ENCODE data around the gene AQP3. TPM values are rescaled to one million over a fixed set of nuclear protein-coding genes. Genes with fewer than 3 reads are reported as not detected.

The AQP3 gene
- total and polyA plus RNA-seq, 2 of the 13 experiments (the other 11 are each of a cell fraction or from before 2014, with no cell fraction given): 1.4 to 5.5 TPM

GRCh38 chr9:33472881-33473615, 25.7 kb upstream of the AQP3 start:
- ATAC-seq: peak; percentile 26
- no peaks in the 10 kb centered on the region for H4K20me1 ChIP-seq (ENCODE audit: insufficient read depth, low read length)
- 7% methylated on average over 16 of the region's 18 CpGs for WGBS (ENCODE audit: low lambda C conversion rate)
- no peaks in the 10 kb centered on the region; a peak in 1 of 5 replicates for H3K27me3 ChIP-seq (ENCODE audit: control insufficient read depth in 1 of 2, insufficient read depth in 2 of 2, low read length in 2 of 2)
- H3K9ac ChIP-seq (ENCODE audit: insufficient read depth, low read depth, low read length): peak overlapping the region; percentile 79
- H3K27ac ChIP-seq (ENCODE audit: extremely low read length, insufficient read depth, low read length): peak overlapping the region; percentile 30
- ChIA-PET CTCF (ENCODE audit: low intra/inter-chr PET ratio, low total read pairs) (no interaction called here), POLR2A (interaction anchor here (0.8 to 2.9 kb wide), 21 partner anchors 9 to 209 kb away, joined by 3 to 17 read pairs (median 5); partner anchors contain the start of genes AQP3, BAG1, CHMP5 and NFX1)
- in situ Hi-C loops (cut with HindIII; ENCODE audit: extremely low pct_ligation_motif_present, low pct_unique_long_range_greater_than_20kb) (no loop called here), intact Hi-C loops (cut with micrococcal nuclease; ENCODE audit: unreplicated experiment) (loop anchor here (2.0 kb wide), 1 partner anchor 182 kb away; the partner anchor contains the start of gene NFX1)
- TF ChIP-seq ETV5 (CRISPR knock-in tag; IDR thresholded peaks at IDR 0.05; ENCODE audit: borderline replicate concordance) (no peak), ZNF598 (CRISPR knock-in tag; IDR thresholded peaks at IDR 0.05; ENCODE audit: borderline replicate concordance) (0 out of 2 replicates have a peak, but pooled peaks have one; percentile 33)
- H3K4me2 ChIP-seq (ENCODE audit: low read depth, low read length): peak overlapping the region; percentile 92
- peak overlapping the region; percentile 69 to 93 (median 86) for H3K4me3 ChIP-seq (replicated peaks in 1 of 3; ENCODE audit: insufficient read depth in 1 of 3, low read depth in 2 of 3, low read length in 3 of 3)
- DNase-seq (ENCODE audit: low spot score): no peak
- no peaks in the 10 kb centered on the region for H3K9me3 ChIP-seq (ENCODE audit: low read length)
- TSS peak; percentile 79 for BruUV-seq (replicated peaks)
- no peak for FAIRE-seq
- H2AFZ ChIP-seq (ENCODE audit: low read length): no peak overlapping the region
- peaks cover 17% of the 10 kb centered on the region for H3K4me1 ChIP-seq (ENCODE audit: insufficient read depth, low read length)
- peaks cover 19 to 33% of the 10 kb centered on the region in 2 experiments; a peak in 4 of 5 replicates for H3K36me3 ChIP-seq (replicated peaks in 1 of 2; ENCODE audit: control insufficient read depth in 1 of 2, insufficient read depth in 2 of 2, low read length in 2 of 2)
- H3K79me2 ChIP-seq (ENCODE audit: insufficient read depth, low read length): peaks cover 18% of the 10 kb centered on the region

- FAIRE-seq: no peak
- peaks cover 17% of the 10 kb centered on the region for H3K4me1 ChIP-seq (ENCODE audit: insufficient read depth, low read length)
- no TSS peak for BruUV-seq (replicated peaks)
- intact Hi-C loops (cut with micrococcal nuclease; ENCODE audit: unreplicated experiment) (loop anchor here (2.0 kb wide), 1 partner anchor 182 kb away; the partner anchor contains the start of gene NFX1), in situ Hi-C loops (cut with HindIII; ENCODE audit: extremely low pct_ligation_motif_present, low pct_unique_long_range_greater_than_20kb) (no loop called here)
- ChIA-PET POLR2A (interaction anchor here (1.1 to 2.9 kb wide), 3 partner anchors 19 to 81 kb away, joined by 3 to 16 read pairs (median 10); no protein-coding TSS in a partner anchor), CTCF (ENCODE audit: low intra/inter-chr PET ratio, low total read pairs) (no interaction called here)
- H3K4me3 ChIP-seq (replicated peaks in 1 of 3; ENCODE audit: insufficient read depth in 1 of 3, low read depth in 2 of 3, low read length in 3 of 3): peak overlapping the region; percentile 69 to 93 (median 86); a peak in 5 of 6 replicates
- peak overlapping the region; percentile 92 for H3K4me2 ChIP-seq (ENCODE audit: low read depth, low read length)
- no peaks in the 10 kb centered on the region for H4K20me1 ChIP-seq (ENCODE audit: insufficient read depth, low read length)
- peak overlapping the region; percentile 79; the same call in 1 of the 2 replicates for H3K9ac ChIP-seq (ENCODE audit: insufficient read depth, low read depth, low read length)
- 89% methylated on average over 16 of the region's 16 CpGs for WGBS (ENCODE audit: low lambda C conversion rate)
- H3K27me3 ChIP-seq (ENCODE audit: control insufficient read depth in 1 of 2, insufficient read depth in 2 of 2, low read length in 2 of 2): no peaks in the 10 kb centered on the region; a peak in 1 of 5 replicates
- TF ChIP-seq CEBPB (IDR thresholded peaks at IDR 0.05; ENCODE audit: borderline replicate concordance, low read depth, low read length): no peak
- no peak for TF ChIP-seq NFIC (IDR thresholded peaks at IDR 0.05; ENCODE audit: low read length)
- no peak for TF ChIP-seq HNRNPLL (IDR thresholded peaks at IDR 0.05; ENCODE audit: low read depth, low read length, poor library complexity, severe bottlenecking)
- no peak for TF ChIP-seq ZNF292 (CRISPR knock-in tag; IDR thresholded peaks at IDR 0.05; ENCODE audit: borderline replicate concordance, low read depth)
- no peak for TF ChIP-seq SRF (IDR thresholded peaks at IDR 0.05; ENCODE audit: low read depth, low read length)
- no peak for TF ChIP-seq ZNF883 (CRISPR knock-in tag; IDR thresholded peaks at IDR 0.05; ENCODE audit: not compliant biosample characterization)
- peaks cover 18% of the 10 kb centered on the region for H3K79me2 ChIP-seq (ENCODE audit: insufficient read depth, low read length)
- no peaks in the 10 kb centered on the region for H3K9me3 ChIP-seq (ENCODE audit: low read length)
- no peak overlapping the region for H2AFZ ChIP-seq (ENCODE audit: low read length)
- H3K27ac ChIP-seq (ENCODE audit: extremely low read length, insufficient read depth, low read length): no peak overlapping the region
- peaks cover 27 to 40% of the 10 kb centered on the region in 2 experiments for H3K36me3 ChIP-seq (replicated peaks in 1 of 2; ENCODE audit: control insufficient read depth in 1 of 2, insufficient read depth in 2 of 2, low read length in 2 of 2)
- no peak for DNase-seq (ENCODE audit: low spot score)
- no peak for ATAC-seq
Observed at GRCh38 chr9:33472171-33472880, 24.9 kb upstream of the AQP3 start.

All from HepG2 (cell line).